T-helper 22 cell (primary cell): ENCODE measurements around the gene HOXB4.

ENCODE experiments used
- DNase-seq: peaks from one replicate; pipeline ENCODE4 v3.0.0-alpha.2; 2020; ENCODE audit warnings: low read depth

The HOXB4 gene

GRCh38 chr17:48571826-48572417, 6.2 kb downstream of the HOXB4 start:
- DNase-seq: no peak

GRCh38 chr17:48571024-48571818, 6.9 kb downstream of the HOXB4 start:
- no peak for DNase-seq

DNA sequence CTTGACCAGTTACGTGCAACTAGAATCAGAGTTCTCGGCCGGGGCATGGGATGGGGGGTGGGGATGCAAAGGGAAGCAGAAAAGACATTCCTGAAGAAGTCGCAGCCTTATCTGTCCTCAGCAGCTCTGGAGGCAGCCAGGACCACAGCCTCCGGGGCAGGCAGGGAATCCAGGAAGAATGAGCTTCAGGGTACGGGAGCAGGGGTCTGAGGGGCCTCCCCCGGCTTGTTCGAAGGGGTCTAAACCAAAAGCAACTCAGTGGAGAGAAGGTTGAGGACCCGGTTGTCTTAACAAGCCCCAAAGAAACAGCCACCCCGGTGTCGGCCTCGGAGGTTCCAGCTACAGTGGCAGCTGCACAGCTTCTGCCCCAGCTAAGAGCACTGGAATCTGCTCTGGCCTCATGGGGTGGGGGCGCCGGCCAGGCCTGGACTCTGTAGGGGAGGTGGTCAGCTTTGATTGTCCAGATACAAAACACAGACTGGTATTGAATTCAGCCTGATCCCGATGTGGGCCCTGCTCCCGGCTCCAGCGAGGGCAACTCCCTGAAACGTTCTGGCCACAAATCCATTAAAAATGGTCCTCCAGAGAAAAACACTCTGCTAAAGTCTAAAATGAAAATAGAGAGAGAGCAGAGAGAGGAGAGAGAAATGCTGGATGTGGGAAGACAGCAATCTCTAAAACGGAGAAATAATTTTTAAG, 7.7 kb downstream of the HOXB4 start:
- DNase-seq: no peak

DNA sequence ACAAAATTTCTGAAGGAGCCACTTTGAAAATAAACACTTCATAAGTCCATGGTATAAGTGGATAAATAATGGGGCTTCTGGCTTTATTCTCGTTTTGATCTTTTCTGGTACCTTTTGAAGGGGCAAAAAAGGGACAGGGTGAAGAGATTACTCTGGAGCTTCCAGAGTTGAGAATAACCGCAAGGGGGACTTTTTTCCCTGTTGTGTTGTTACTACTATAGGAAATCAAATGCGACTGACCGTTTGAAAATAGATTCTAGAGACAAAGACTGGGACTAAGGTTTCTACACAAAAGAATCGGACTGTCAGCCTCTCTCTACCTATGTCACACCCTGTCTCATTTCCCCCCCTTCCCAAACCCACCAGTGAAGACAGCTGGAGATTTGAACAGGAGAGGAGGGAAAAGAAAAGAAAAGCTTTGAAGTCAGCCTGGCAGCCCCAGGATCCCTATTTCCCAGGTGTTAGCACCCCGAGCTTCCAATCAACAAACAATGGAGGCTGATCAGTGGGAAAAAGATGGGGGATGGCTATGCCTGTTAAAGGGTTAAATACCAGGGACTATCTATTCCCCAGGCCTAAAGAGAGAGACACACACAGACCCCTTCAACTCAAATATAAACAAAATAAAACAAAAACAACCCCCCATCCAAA, 8.4 kb downstream of the HOXB4 start:
- no peak for DNase-seq

DNA sequence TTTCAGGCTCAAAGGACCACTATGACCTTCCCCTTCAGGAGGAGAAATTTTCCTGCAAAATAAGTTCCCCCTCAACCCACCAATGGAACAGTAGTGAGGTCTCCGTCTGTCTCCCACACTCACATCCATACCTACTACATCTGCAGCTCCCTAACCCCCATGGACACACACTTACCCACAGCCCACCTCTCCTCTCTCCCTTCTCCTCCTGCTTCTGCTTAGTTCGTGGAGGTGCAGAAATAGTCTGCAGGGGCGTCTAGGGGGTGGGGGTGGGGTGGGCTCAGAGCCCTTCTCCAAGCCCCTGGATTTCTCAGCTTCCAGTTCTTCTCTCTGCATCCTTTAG, 8.9 kb downstream of the HOXB4 start:
- no peak for DNase-seq

DNA sequence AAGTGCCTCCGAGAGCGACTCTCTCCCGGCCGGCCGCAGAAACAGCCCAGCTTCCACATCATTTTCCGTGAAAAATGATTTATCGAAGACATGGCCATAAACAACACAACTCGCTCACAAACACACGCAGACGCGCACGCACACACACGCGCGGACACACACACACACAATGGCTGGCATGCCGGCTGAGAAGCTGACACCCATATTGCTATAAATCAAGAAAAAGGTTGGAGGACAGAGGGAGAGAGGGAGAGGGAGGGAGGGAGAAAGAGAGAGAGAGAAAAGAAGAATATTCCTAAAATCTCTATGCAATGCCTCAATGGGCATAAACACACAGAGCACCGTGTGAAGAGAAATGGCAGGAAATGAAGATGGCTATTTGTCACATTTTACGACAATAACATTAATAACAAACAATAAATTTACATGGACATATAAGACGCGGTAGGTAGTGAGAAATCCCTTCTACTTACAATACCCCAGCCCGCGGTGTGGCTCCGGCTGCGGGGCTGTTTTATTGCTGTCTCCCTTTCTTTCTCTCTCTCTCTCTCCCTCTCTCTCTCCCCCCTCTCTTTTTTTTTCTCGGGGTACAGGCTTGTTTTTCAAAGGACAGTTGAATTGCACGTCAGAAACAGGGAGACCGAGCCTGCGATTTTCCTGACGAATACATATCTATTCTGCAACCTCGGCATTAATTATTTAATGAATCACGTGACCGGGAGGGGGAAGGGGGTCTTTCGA, 9.5 kb downstream of the HOXB4 start:
- no peak for DNase-seq

- no peak for DNase-seq
Measured at GRCh38 chr17:48567646-48568354, 10.3 kb downstream of the HOXB4 start.

DNA sequence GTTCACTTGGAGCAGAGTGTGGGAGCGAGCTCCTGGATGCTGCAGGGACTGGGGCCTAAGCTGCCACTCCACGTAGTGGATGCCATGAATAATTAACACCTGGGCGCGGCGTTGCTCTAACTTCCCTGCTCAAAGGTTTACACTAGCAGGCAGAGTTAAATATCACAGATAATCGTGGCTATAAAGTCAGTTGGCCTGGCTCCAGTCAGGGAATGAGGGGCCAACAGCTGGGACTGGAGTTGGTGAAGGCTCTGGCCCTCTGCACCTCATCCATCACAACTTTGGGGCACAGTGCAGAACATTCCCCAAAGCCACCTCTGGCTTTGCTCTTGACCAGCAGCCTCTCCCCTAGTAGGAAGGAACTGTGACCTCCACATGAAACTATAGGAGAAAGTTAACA, 10.9 kb downstream of the HOXB4 start:
- no peak for DNase-seq

DNA sequence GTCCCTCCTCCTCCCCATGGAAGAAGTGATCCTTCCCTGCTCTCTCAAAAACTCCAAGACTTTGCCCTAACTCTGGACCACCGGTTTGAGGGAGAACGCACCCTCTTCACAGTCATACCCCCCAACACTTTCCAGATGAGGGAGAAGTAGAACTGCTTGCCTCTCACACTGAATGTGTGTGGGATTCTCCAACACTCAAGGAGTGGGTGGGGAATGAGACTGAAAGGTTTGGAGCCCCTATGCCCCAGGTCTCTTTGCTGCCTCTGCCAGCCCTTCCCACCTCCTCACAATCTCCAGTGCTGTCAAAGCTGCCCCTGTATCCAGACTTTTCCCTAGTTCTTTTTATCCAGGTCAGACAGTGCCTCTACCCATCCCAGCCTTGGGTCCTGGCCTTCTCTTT, 11.4 kb downstream of the HOXB4 start:
- DNase-seq: no peak

- DNase-seq: no peak
Measured at GRCh38 chr17:48565925-48566710, 12.0 kb downstream of the HOXB4 start.

DNA sequence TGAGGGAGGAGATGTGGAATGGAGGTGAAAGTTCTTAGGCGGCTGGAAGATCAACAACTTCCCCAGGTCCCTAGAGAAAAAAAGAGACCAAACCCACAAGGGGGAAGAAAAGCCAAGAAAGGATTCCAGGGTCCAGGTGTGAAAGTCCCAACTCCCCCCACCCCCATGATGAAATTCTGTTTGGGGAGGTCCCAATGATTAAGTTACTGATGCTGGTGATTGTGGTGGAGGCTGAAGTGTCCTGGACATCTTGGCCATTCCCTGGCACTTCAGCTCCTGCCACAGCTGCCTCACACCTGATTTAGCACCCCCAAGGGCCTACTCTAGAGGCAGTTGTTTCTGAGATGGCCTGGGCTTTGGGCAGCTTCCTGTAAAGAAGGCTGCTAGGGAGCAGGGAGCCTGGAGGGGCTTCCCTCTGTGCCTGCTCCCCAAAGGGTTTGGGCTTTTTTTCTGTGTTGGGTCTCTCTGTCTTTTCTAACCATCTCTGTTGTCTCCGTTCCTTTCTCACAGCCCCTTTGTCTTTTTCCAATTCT, 13.1 kb downstream of the HOXB4 start:
- no peak for DNase-seq

- no peak for DNase-seq
Measured at GRCh38 chr17:48564188-48565021, 13.7 kb downstream of the HOXB4 start.

DNA sequence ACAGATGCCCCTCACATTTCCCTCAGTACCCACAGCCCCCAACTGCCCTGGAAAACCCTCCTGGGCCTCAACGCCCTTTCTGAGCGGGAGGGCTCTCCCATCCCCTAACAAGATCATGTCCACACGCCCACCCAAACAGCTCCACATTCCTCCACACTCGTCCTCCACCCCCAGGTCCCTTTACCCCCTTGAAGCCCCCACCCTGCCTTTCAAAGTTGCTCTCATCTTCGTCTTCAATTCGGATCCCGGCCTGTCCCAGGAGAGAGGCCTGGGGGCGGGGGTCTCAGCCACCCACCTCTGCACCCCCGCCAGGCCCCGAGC, 14.3 kb downstream of the HOXB4 start:
- DNase-seq: no peak

DNA sequence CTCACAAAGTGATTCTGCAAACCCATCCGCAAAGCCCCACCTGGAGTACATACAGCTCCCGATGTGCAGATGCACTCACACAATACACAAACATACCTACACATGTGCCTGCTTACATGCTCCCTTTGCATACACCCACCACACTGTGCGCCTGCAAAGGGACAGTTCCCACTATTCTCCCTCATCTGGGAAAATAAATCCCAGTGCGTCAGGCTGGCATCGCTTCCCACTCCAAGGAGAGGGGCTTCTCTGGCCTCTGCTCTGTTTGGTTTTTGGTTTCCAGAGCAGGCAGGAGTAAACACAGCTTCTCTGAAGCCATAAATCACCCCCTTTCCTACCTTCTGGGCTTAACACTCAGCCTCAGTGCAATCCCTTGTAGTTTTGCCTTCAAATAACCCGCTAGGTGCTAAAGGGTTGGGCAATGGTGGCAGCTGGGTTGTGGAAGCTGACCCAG, 14.7 kb downstream of the HOXB4 start:
- no peak for DNase-seq

GRCh38 chr17:48562934-48563333, 15.2 kb downstream of the HOXB4 start:
- no peak for DNase-seq

GRCh38 chr17:48561884-48562810, 16.0 kb downstream of the HOXB4 start:
- no peak for DNase-seq

DNA sequence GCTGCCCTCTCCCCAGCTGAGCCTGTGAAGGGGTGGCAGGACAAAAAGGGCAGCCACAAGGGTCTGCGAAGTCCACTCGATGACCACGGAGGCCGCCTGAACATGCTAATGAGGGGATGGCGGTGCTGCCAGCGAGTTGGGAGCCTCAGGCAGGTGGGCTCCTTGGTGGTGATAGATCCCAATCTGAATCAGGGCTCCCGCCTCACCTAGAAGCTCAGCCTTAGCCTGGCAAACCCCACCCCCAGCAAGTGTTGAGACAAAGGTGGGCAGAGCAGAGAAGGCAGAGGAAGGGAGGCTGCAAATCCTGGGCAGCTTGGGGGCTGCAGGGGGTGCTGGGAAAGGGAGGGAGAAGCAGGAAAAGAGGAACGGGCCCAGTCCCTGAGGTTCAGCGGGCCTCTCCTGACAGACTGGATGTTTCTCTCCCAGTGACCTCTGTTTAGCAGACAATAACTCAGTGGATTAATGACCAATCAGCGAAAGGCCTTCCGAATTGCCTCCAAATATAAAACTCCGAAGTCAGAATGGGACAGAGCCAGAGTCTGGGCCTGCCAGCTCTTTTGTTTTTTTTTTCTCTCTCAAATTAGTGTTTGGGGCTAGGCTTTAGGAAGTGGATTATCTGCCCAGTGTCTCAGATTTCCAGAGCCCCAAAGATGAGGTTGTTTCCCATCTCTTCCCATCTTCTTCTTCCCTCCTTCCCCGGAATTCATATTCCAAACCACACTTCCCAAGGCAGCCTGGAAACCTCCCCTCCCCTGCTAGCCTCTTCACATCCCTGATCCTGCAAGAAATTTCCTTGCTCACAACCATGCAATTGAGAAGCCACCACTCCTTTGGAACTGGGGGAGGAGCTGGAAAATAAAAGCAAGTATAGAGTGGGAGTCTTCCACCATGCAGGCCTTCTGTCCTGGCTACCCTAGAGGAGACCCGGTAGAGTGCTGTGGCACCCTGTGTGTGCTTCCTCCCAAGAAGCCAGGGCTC, 18.0 kb downstream of the HOXB4 start:
- no peak for DNase-seq
